Stimulated activated CD4-positive, alpha-beta T cell treated with anti-CD3 and anti-CD28 coated beads, Interleukin-4, amount 100 ng/mL, for 48 hours (primary cell): ENCODE results near the gene GOLPH3.
"Not testable (repeated sequence)": the region's sequence is repeated elsewhere in the genome, so short reads cannot be mapped to it uniquely, and the experiment has no call there.

Source experiments
- DNase-seq, 2 donors: peaks; one replicate each; pipeline ENCODE4 v3.0.0-alpha.2; 2020; ENCODE audit warnings: low read depth in 2 of 2

GOLPH3 gene

DNA sequence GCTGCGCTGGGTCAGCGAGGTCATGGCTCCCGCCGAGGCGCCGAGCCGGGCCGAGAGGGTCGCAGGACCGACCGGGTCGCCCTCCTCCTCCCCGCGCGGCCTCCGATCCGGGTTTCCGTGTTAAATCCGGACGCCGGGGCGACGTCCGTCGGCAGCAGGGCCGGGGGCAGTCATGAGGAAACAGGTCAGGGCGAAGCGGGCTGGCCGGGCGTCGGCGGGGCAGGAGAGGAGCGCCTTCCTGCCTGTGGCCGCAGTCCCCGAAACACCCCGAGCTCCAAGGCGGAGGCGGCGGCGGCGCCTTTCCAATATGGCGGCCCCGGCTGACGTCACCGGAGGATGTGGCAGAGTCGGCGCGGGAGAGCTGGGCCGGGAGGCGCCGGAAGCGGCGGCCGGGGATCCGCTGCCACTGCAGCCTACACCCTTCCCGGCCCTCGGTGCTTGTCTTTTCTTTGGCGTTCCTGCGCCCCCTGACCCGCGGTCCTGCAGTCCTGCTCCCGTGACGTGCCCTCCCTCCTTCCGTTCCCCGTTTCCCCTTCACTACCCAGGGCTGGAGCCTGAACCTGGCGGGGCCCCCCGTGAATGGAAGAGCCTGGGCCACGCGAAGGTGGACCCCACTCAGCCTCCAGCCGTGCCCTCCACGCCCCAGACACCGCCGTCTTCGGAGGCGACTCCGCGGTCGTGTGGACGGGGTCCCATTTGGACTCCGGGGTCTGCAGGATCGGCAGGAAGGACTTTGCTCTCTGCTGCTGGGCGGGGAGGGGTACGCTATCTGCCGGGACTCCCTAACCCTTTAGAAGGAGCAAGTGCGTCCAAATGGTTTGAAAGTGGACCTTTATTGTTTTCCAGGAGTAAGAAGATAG, at the start of gene GOLPH3:
Gene GOLPH3, minus strand, starts transcription at position 309 of the 860 bp plus-strand sequence. Its CDS starts 285 bp downstream, at position 24.
- DNase-seq, result peak; percentile 94 to 96

- no peak for DNase-seq
These were observed 48.8 kb upstream of the GOLPH3 start for GRCh38 chr5:32222723-32223470.

- DNase-seq, result no peak
These were observed 43.8 kb upstream of the GOLPH3 start for GRCh38 chr5:32217886-32218396.

DNA sequence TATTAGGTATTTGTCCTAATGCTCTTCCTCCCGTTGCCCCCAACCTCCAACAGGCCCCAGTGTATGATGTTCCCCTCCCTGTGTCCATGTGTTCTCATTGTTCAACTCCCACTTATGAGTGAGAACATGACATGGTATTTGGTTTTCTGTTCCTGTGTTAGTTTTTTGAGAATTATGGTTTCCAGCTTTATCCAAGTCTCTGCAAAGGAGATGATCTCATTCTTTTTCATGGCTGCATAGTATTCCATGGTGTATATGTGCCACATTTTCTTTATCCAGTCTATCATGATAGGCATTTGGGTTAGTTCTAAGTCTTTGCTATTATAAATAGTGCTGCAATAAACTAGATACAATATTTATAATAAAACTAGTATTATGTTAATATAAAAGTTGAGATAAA, 40.2 kb upstream of the GOLPH3 start:
- not testable (repeated sequence) for DNase-seq

- no peak for DNase-seq
These were observed 36.0 kb upstream of the GOLPH3 start for GRCh38 chr5:32210151-32210550.

DNA sequence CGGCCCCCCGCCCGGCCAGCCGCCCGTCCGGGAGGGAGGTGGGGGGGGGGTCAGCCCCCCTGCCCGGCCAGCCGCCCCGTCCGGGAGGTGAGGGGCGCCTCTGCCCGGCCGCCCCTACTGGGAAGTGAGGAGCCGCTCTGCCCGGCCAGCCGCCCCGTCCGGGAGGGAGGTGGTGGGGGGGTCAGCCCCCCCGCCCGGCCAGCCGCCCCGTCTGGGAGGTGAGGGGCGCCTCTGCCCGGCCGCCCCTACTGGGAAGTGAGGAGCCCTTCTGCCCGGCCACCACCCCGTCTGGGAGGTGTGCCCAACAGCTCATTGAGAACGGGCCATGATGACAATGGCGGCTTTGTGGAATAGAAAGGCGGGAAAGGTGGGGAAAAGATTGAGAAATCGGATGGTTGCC, 34.7 kb upstream of the GOLPH3 start:
- DNase-seq, result not testable (repeated sequence)

- no peak for DNase-seq
These were observed 33.2 kb upstream of the GOLPH3 start for GRCh38 chr5:32207355-32207634.

- DNase-seq, result no peak
These were observed 32.6 kb upstream of the GOLPH3 start for GRCh38 chr5:32206509-32207354.

- DNase-seq, result no peak
These were observed 31.9 kb upstream of the GOLPH3 start for GRCh38 chr5:32206053-32206452.

- DNase-seq, result no peak
These were observed 28.3 kb upstream of the GOLPH3 start for GRCh38 chr5:32202394-32202793.

DNA sequence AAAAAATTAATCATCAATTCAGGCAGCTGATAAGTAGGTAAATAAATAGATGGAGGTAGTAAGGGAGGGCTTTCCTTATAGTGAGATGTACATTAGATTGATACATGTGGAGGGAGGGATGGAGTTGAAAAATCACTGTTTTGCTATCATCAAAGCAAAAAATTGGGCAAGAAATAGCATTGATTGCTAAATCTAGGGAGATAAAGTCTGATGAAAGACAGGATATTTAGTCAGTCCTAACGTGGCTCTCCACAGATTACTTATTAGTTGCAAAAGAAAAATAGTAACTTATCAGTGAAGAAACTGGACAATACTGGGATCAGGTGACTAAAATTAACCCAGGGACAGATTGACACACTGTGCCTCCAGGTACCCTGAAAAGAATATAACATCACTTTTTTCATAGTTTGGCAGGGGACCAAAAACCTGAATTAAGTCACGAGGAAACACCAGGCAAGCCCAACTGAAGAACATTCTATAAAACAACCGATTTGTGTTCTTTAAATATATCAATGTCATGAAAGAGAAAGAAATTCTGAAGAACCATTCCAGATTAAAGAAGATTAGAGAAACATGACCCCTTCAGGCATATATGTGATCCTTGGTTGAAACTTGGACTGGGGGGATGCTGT, 27.1 kb upstream of the GOLPH3 start:
- no peak for DNase-seq

- DNase-seq, result no peak
These were observed 22.9 kb upstream of the GOLPH3 start for GRCh38 chr5:32197032-32197431.

GRCh38 chr5:32195265-32195664, 21.1 kb upstream of the GOLPH3 start:
- DNase-seq, result no peak

- DNase-seq, result no peak
These were observed 19.5 kb upstream of the GOLPH3 start for GRCh38 chr5:32193591-32193990.

- no peak for DNase-seq
These were observed 16.0 kb upstream of the GOLPH3 start for GRCh38 chr5:32190095-32190494.

DNA sequence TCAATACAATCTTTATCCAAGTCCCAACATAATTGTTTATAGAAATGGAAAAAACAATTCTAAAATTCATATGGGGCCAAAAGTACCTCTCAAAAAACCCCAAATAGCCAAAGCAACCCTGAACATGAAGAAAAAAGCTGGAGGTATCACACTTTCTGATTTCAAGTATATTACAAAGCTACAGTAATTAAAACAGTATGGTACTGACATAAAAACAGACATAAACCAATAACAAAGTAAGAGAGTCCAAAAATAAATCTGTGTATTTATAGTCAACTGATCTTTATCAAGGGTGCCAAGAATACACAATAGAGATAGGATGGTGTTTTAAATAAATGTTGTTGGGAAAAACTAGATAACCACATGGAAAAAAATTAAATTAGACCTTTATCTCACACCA, 13.6 kb upstream of the GOLPH3 start:
- no peak for DNase-seq

DNA sequence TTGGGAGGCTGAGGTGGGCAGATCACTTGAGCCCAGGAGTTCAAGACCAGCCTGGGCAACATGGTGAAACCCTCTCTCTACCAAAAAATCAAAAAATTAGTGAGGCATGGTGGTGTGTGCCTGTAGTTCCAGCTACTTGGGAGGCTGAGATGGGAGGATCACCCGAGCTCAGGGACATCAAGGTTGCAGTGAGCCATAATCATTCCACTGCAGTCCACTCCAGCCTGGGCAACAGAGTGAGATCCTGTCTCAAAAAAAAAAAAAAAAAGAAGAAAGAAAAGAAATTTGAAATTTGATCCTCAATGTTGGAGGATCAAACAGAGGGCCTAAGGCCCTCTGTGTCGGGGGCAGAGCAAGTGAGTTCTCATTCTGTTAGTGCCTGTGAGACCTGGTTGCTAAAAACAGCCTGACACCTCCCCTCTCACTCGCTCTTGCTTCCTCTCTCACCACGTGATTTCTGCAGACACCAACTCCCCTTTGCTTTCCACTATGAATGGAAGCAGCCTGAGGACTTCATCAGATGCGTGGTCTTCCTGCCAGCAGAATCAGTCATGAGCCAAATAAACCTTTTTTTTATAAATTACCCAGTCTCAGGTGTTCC, 8.4 kb upstream of the GOLPH3 start:
- DNase-seq, result no peak

- peak; percentile 22 to 27 for DNase-seq
These were observed 680 bp downstream of the GOLPH3 start for GRCh38 chr5:32173267-32174010.

- no peak for DNase-seq
These were observed 1.2 kb downstream of the GOLPH3 start for GRCh38 chr5:32172923-32173266.

- DNase-seq, result peak; percentile 8 to 19
These were observed 1.8 kb downstream of the GOLPH3 start for GRCh38 chr5:32172186-32172911.
